Kidney epithelial cell (primary cell): Measurements from ENCODE around the gene HS6ST1. TPM values are rescaled to one million over a fixed set of nuclear protein-coding genes. Genes with fewer than 3 reads are reported as not detected.

Experiments
- DNase-seq: peaks from one replicate; pipeline ENCODE4 v3.0.0-alpha.2; 2010; ENCODE audit warnings: low read depth
- H3K27me3 ChIP-seq: 2 replicates; pipeline ENCODE4 v1.6.0; 2011; ENCODE audit warnings: low read length; ENCODE audit not compliant: control insufficient read depth, insufficient read depth
- H3K36me3 ChIP-seq: 2 replicates; pipeline ENCODE4 v1.5.1; 2011; ENCODE audit warnings: low read length; ENCODE audit not compliant: control insufficient read depth, insufficient read depth
- H3K4me3 ChIP-seq: 2 replicates; pipeline ENCODE4 v1.5.1; 2011; ENCODE audit warnings: low read depth, mild to moderate bottlenecking, control low read depth, low read length
- total RNA-seq: library from RNA; depleted of rRNA; stranded (reverse); fragments of >200 nt; gene quantifications from 2 replicates; pipeline ENCODE4 v1.2.3, GENCODE V29; 2015
- TF ChIP-seq, protein P1 (sequence below): IDR thresholded peaks from 2 replicates; pipeline ENCODE4 v1.5.1; 2011; ENCODE audit warnings: mild to moderate bottlenecking, moderate library complexity, low read length, control low read depth, inconsistent platforms; ENCODE audit not compliant: insufficient read depth, poor library complexity, severe bottlenecking

HS6ST1 gene
- total RNA-seq, 1 donor from 2014 or later: 34.4 TPM

DNA sequence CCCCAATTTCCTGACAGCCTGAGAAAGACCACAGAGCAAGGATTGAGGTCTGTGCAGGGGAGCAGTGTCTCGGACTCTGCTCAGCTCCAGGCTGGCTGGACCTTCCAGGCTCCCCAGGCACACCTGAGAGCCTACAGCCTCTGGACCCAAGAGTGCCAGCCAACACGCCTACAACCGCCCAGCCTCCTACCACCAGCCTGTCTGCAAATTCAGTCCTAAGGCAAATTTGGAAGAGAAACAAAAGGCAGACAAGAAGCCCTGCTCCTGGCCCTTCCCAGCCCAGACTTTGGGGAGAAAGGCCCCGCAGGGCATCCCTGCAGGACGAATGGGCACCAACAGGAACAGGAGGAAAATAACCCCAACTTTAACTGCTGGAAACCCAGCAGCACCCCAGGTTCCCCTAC is 1.9 kb downstream of the HS6ST1 start:
- no peak for DNase-seq
- TF ChIP-seq, protein P1, sequence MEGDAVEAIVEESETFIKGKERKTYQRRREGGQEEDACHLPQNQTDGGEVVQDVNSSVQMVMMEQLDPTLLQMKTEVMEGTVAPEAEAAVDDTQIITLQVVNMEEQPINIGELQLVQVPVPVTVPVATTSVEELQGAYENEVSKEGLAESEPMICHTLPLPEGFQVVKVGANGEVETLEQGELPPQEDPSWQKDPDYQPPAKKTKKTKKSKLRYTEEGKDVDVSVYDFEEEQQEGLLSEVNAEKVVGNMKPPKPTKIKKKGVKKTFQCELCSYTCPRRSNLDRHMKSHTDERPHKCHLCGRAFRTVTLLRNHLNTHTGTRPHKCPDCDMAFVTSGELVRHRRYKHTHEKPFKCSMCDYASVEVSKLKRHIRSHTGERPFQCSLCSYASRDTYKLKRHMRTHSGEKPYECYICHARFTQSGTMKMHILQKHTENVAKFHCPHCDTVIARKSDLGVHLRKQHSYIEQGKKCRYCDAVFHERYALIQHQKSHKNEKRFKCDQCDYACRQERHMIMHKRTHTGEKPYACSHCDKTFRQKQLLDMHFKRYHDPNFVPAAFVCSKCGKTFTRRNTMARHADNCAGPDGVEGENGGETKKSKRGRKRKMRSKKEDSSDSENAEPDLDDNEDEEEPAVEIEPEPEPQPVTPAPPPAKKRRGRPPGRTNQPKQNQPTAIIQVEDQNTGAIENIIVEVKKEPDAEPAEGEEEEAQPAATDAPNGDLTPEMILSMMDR: no peak
- Histone ChIP-seq H3K27me3 (no peaks in the 10 kb centered on the region), H3K4me3 (peak overlapping the region; percentile 55), H3K36me3 (no peaks in the 10 kb centered on the region)

DNA sequence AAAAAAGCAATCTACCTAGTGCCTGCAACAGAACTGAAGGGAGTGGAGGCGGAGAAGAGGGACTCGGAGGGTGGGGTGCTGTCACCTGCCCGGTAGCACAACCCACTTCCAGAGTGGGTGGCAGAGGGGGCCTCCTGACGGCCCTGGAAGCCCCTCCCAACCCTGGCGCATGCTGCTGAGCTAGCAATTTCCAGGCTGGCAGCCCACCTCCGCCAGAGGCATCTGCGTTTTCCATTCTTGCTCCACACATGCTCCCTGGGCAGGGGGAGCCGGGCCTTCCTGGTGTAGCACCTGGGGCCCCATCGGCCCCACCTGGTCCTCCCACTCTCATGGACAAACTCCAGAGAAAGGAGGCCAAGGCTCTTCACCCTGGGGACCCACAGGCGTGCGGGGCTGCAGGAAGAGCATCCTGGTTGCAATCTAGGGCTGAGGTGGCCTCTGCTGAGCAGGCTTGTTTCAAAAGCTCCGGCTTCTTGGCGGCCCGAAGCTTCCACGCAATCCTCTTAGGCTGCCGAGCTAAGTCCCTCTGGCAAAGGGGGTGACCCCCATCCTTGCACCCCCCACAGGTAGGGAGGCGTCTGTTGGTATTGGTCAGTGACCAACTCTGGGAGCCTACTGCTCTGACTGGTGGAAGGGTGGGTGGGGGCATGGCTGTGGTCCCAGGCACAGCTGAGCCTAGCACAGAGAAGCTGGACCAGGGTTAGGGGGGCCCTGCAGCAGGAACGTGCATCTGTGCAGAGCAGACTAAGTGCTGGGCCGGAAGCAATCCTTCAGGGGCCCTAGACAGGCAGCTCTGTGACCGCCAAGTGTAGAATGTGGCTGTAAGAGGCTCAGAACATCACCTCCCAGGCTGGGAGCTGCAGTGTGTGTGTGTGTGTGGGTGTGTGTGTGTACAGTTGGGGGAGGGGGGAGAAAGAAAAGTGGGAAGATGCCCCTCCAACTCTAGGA is 2.6 kb downstream of the HS6ST1 start:
- Histone ChIP-seq H3K36me3 (no peaks in the 10 kb centered on the region), H3K27me3 (no peaks in the 10 kb centered on the region), H3K4me3 (peak overlapping the region; percentile 55)
- TF ChIP-seq, protein P1: no peak
- DNase-seq: no peak

DNA sequence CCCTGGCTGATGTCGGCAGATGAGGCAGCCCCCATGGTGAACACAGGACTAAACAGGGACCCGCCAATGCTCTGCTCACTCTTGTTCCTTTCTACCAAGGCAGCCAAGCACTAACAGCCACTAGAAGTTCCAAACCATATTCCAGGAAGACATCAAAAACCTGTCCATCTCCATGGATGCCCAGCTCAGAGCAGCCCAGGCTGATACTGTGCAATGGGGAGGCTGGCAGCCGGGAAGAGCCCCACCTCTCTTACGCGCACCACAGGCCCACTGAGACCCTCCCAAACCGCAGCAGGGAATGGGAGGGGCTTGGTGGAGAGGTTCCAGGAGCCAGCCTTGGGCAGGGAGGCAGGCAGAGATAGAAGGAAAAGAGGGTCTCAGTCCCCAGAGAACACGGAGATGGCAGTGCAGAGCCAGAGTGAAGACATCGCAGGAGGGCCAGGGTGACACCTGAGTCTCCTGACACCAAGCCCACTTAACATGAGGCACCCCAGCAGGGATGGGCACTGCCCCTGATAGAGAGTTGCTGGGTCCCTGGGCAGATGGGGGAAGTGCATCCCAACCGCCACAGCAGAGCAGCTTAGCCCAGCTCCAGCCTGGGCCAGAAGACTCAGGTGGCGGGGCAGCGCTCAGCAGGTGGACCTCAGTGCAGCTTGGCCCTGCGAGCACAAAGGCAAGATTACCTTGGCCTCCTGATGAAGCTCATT is 3.4 kb downstream of the HS6ST1 start:
- no peaks in the 10 kb centered on the region for H3K36me3 ChIP-seq
- no peak for DNase-seq
- H3K27me3 ChIP-seq: no peaks in the 10 kb centered on the region
- TF ChIP-seq, protein P1: no peak
- no peak overlapping the region for H3K4me3 ChIP-seq

DNA sequence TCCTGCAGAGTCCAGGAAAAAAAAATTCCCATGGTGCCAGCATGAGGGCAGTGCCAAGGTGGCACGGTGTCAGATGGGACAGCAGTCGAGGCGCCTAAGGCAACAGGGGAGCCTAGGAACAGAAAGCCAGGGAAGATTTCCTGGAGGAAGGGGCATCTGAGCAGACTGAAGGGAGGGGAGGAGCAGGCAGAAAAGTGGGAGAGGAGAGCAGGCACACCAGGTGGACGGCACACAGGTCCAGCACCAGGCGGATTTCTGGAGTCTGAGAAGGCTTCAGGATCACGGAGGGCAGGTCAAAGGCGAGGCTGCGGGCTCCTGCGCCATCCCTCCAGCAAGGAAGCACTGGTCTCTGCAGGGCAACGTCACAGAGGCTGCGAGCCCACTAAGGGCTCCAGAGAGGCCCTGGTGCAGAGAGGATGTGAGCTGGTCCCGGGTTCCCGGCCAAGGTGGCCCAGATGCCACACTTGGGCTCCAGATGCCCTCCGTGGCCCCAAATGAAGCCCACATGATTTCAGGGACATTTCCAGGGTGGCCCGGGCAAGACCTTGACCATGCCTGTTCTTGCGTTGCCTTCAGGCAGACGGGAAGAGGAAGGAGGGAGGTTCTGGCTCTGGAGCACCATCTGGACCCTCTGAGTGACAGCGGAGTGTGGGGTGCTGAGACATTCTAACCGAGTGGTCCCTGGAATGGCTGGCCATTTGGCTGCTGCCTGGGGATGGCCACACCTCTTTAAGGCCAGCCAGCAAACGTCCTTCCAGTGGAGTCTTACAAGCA is 4.1 kb downstream of the HS6ST1 start:
- Histone ChIP-seq H3K36me3 (no peaks in the 10 kb centered on the region), H3K27me3 (no peaks in the 10 kb centered on the region), H3K4me3 (no peak overlapping the region)
- no peak for DNase-seq
- TF ChIP-seq, protein P1: no peak

DNA sequence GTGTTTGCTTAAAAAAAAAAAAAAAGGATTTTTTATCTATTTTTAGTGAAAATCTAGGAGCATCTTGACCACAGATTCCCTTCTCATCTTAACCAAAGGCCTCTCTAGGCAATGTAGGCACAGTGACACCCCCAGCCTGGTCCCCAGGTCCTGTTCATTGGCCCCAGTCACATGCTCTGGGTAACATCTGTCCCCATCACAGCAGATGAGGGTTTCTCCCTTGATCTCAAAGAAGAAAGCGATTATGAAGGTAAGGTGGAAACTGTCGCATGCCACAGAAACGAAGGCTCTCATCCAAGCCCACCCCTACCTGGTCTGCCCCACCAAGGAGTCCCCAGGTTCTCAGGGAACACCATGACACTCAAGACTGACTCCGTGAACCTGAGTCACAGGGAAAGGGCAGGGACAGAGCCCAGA is 4.7 kb downstream of the HS6ST1 start:
- TF ChIP-seq, protein P1: no peak
- Histone ChIP-seq H3K4me3 (no peak overlapping the region), H3K36me3 (no peaks in the 10 kb centered on the region), H3K27me3 (no peaks in the 10 kb centered on the region)
- no peak for DNase-seq
